NCI-H2107 treated with DMSO at 0.1 percent for 48 hours (cell line): Measurements from ENCODE around the gene NPTX1.

Experiments used
- DNase-seq: peaks from one replicate; lab custom pipeline; 2025; ENCODE audit not compliant: unreplicated experiment; lab: John Stamatoyannopoulos, UW

The NPTX1 gene

DNA sequence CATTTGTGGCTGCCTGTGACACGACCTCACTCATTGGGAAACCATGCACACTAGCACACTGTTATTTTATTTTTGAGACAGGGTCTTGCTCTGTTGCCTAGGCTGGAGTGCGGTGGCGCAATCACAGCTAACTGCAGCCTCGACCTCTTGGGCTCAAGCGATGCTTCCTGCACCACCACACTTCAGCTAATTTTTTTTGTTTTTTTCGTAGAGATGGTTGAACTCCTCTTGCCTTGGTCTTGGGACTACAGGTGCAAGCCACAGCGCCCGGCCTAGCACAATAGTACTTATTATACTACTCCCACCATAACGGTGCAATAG is 2.8 kb upstream of the NPTX1 start:
- no peak for DNase-seq

DNA sequence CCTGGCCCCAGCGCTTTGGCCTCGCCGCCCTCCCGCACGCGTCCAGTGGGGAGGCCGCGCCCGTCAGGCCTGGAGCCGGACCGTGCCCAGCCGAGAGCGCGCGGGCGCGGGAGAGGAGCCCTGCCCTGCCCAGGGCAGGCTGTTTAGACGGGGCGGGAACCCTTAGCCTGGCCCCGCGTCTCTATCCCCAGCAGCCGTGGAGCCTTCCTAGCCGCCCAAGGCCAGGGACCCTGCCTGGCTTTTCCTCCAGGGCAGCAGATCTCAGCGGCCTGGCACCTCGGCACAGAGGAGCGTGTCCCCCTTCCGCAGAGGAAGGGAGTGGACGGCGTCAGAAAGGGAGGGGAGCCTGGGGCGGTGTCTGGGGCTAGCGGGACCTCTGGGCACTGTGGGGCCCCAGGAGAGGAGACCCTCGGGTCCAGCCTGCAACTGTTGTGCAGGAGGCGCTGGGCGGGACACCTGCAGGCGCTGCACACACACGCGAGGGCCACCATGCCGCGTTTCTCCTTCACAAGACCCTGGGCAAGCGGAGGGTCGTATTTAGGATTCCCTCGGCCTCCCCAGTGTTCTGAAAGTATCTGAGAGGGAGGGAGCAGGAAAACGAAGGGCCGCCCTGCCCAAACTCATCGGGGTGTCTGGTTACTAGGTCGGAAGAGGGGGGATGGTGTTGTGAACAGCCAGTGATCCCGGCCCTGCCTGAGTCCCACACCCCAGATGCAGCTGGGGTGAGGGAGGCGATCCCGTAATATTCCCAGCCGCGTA is 2.3 kb upstream of the NPTX1 start:
- DNase-seq, result no peak

GRCh38 chr17:80477647-80478478 is 1.5 kb upstream of the NPTX1 start:
- DNase-seq, result no peak

- DNase-seq, result no peak
These were observed 655 bp upstream of the NPTX1 start for GRCh38 chr17:80476877-80477646.

- DNase-seq, result no peak
These were observed 1.2 kb downstream of the NPTX1 start for GRCh38 chr17:80474961-80475909.

DNA sequence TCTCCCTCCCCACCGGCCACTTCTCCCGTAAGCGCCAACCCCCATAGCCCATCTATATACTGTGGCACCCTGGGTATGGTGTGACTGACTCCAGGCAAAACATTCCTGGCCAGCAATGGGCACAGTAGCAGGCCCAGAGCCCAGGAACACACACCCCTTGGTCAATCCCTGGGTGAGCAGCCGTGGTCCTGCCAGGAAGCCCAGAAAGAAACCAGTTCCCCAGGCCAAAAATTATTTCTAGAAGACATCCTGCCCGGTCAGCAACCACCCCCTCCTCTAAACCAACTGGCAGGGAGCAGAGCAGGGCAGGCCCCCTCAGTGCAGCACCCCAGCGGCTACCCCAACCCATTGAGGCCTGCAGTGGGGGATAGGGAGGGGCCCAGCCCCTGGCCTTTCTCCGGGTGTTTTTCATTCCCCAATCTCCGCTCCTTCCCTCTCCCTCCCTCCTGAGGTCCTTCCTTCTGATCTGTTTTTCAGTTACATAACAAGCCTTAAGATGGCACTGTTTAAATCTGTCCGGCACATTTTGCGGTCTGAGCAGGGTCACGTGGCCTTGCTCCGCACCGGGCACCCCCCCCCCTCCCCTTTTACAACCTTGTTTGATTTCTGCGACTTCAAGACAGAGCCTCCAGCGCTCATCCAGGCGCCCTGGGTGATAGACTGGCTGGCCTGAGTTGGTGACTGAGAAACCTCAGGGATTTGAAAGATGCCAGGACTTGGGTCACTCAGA is 2.0 kb downstream of the NPTX1 start:
- no peak for DNase-seq

DNA sequence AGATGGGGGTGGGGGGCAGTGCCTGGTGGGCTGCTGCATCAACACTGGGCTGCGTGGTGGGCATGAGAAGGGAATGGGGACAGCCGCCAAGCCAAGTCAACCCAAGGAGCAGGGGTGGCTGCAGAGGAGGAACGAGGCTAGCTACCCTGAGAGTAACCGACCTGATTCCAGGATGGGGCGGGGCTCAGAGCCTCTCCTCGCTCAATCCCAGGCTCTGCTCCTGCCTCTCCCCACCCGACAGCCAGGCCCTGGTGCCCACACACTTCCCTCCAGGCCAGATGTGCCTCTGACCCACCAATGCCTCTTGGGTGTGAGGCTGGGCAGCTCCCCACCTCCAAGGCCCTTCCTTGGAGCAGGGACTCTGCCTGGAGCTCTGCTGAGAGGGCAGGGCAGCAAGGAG is 2.7 kb downstream of the NPTX1 start:
- DNase-seq, result no peak

GRCh38 chr17:80472996-80473395 is 3.4 kb downstream of the NPTX1 start:
- DNase-seq, result no peak

DNA sequence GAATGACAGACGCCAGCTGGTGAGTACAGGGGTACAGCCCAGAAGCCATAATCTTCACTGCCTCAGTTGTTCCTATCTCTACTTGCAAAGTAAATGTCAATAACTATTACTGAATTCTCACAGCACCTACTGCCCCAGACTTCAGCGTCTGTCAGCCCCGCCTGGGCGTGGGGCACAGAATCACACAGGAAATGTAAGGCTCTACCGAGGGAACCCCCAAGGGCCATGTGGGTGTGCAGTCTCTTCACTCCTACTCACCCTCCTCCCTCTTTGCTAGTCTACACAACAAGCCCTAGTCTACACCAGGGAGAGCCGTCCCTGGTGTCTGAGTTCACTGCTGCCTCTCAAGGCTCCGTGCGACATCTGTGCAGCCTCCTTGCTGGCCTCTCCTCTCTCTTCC is 4.5 kb downstream of the NPTX1 start:
- no peak for DNase-seq

DNA sequence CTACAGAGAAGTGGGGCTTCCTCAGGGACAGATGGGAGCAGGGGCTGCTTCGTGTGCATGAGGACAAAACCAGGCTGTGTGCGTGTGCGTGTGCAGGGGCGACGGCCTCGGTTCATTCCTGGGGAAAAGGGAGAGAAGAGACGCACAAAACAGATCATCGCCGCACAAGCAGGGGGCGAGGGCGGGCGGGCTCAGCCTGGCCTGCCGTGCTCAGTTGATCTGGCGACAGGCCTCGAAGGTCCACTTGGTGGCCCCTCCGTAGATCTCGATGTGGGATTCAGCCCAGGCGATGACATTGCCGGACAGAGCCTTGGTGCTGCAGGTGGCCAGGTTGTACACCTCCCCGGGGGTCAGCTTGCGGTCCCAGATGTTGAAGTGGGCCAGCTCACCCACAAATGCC is 5.8 kb downstream of the NPTX1 start:
- no peak for DNase-seq

DNA sequence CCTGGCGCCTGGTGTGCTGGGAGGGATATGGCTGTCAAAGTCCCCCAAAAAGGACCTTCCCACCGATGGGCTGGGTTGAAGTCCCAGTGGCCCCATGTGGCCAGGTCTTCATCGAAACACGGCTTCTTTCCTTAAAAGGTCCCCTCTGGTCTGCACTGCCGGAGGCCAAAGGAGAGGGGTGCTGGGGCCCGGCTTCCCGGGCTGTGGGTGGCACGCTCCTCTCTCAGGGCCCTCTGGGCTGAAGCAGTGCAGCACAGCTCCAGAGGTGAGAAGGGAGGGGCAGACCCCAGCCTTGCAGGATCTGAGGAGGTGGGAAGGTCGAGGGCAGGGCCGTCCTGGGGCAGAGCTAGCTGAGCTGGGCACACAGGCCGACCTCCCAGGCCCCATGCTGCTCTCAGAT is 6.7 kb downstream of the NPTX1 start:
- DNase-seq, result no peak

DNA sequence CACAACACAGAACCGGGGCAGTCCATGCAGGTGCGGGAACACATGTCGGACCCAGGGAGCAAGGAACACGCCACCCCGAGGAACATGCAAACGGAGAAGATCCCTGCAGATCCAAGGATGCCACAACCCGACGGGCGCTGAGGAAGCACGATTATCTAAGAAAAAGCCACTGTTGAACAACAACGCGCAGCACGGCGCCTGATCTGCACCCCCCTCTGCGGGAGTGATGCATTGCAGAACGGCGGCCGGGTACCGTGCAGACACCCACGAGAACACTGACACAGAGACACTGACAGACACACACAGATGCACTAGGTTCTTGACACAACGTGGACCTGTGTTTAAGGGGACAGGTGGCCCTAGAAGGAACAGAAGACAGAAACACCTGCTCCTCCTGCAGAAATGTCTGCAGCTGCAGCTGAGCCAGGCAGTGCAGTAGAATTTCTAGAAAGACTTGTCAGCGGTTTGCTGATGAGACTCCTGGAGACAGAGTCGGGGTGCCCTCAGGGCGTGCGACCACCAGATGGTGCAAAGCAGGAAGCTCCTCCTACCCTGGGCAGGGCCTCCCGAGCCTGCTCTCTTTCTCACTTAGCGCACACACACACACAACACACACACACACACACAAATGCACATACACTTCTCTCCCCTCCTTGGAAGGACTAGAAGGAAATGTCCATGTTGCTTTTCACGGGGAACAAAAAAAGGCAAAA is 7.5 kb downstream of the NPTX1 start:
- DNase-seq, result no peak

DNA sequence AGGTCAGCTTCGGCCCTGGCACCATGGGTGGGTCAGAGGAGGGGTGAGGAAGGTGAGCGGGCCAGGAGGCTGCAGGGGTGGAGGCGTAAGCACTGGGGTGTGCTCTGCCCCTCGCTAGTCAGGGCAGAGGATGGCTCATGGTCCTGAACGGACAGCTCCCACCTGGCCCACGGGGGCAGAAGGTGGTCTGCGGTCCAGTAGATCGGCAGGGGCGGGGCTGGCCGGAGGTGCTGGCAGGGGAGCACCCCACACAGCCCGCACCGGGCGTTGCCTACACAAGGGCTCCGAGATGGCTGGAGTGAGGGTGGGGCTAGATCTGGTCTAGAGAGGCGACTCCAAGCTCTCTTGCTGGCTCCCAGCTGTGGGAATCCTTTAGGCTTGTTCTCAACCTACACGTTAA is 8.2 kb downstream of the NPTX1 start:
- DNase-seq, result no peak

- no peak for DNase-seq
These were observed 10.2 kb downstream of the NPTX1 start for GRCh38 chr17:80466188-80466705.

- no peak for DNase-seq
These were observed 11.0 kb downstream of the NPTX1 start for GRCh38 chr17:80465327-80465974.

- DNase-seq, result no peak
These were observed 11.9 kb downstream of the NPTX1 start for GRCh38 chr17:80464486-80464885.

DNA sequence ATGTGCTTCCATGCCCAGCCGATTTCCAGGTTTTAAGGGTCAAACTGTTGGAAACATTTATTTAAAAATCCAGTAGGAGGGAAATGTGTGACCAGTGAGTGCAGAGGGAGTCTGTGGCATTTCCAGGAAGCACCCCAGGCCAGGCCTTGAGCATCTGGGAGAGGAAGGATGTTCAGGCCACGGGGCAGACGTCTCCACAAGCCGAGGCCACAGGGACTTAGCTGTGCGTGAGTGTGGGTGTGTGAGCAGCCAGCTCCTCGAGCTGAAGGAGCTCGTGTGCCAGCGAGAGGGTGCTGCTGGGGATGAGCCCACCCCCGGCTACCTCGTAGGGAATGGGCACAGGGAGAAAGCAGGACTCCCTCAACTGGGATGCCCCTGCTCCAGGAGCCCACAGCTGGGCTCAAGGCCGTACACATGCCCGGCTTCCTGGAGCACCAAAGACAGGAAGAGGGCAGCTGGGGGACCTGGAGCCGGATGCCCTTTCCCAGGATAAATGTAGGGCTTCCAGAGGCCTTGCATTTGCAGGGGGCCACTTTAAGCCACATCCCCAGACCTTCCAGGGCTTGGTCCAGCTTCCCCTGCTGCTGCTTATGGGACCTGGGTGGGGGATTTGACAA is 12.5 kb downstream of the NPTX1 start:
- no peak for DNase-seq

DNA sequence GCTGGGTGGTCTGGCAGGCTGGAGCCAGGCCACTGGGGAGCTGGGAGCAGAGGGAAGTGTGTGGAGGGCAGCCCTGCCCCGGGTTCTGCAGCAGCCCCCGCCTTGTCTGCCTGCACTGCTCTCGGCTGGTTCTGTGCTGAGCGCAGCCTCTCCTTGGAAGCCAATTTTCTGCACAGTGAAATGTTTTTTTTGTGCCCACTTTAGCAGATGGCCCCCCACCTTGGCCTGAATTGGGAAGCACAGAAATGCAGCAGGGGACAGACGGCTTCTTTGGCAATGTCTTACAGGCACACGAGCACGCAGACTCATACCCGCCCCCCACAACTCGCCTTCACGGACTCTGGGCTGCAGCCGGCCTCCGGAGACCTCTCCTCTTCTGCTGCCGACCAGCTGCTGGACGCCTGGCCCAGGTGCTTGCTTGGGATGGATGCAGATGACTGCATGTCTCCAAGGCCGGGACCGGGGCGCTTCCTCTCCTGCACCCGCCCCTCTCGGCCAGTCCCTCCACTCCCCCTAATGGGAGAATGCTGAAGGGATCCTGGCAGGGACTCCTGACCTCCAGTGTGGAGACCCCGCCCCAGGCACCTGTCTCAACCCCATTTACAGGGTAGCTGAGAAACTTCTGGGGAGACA is 14.8 kb downstream of the NPTX1 start:
- no peak for DNase-seq
